Suprapubic skin (tissue), 4 donors: Measurements from ENCODE around the gene PPP1R12B. TPM values are rescaled to one million over a fixed set of nuclear protein-coding genes. Genes with fewer than 3 reads are reported as not detected.
"Not testable (repeated sequence)": the region's sequence is repeated elsewhere in the genome, so short reads cannot be mapped to it uniquely, and the experiment has no call there.

ENCODE experiments used
- DNase-seq, 2 donors: peaks; one replicate each; pipeline ENCODE4 v3.0.0-alpha.2; 2019; ENCODE audit warnings: low spot score in 2 of 2
- H3K27ac ChIP-seq: fragments of 200-600 bp; sonication (generic); one replicate; pipeline ENCODE4 v1.5.1; 2019
- H3K27me3 ChIP-seq: fragments of 200-600 bp; sonication (generic); one replicate; pipeline ENCODE4 v1.5.1; 2019
- H3K36me3 ChIP-seq: fragments of 200-600 bp; sonication (generic); one replicate; pipeline ENCODE4 v1.5.1; 2019
- H3K4me1 ChIP-seq: fragments of 200-600 bp; sonication (generic); one replicate; pipeline ENCODE4 v1.5.1; 2019
- H3K4me3 ChIP-seq: fragments of 200-600 bp; sonication (generic); one replicate; pipeline ENCODE4 v1.5.1; 2019; ENCODE audit warnings: mild to moderate bottlenecking
- H3K9me3 ChIP-seq: fragments of 200-600 bp; sonication (generic); one replicate; pipeline ENCODE4 v1.5.1; 2019
- EP300 ChIP-seq: sonication (generic); formaldehyde crosslinking; IDR thresholded peaks from one replicate; pipeline ENCODE4 v1.6.1; 2017; ENCODE audit warnings: antibody characterized with exemption
- POLR2A ChIP-seq, 2 donors: fragments of 450-650 bp; IDR thresholded peaks; one replicate each; pipeline ENCODE4 v1.6.1; 2017; ENCODE audit warnings: antibody characterized with exemption in 2 of 2, mild to moderate bottlenecking in 2 of 2, moderate library complexity in 2 of 2
- POLR2AphosphoS5 ChIP-seq, 3 donors: sonication (generic); formaldehyde crosslinking; IDR thresholded peaks; one replicate each; pipeline ENCODE4 v1.6.1; 2017; ENCODE audit warnings: antibody characterized with exemption in 3 of 3
- WGBS: methylation state at CpG from one replicate; pipeline ENCODE4 v1.1.5; 2018; 5-methylcytosine and 5-hydroxymethylcytosine counted together
- total RNA-seq, 4 donors: library from RNA; depleted of rRNA; stranded (reverse); fragments of >200 nt; gene quantifications; one replicate each; pipeline ENCODE4 v1.1.0, GENCODE V29; 2016
- TF ChIP-seq, protein P1 (sequence below), 2 donors: fragments of 200-600 bp in 1 of 2; fragments of 450-650 bp in 1 of 2; sonication (generic) in 1 of 2; IDR thresholded peaks; one replicate each; pipeline ENCODE4 v1.5.1; 2016 to 2019; ENCODE audit warnings: antibody characterized with exemption in 2 of 2, mild to moderate bottlenecking in 1 of 2, moderate library complexity in 1 of 2

Gene PPP1R12B
- total RNA-seq, 4 donors from 2014 or later, result 28.4 to 90.7 (median 30.8) TPM

- no peak for DNase-seq
- Histone ChIP-seq H3K27ac (no peak overlapping the region), H3K4me3 (no peak overlapping the region), H3K4me1 (no peaks in the 10 kb centered on the region), H3K9me3 (no peaks in the 10 kb centered on the region), H3K36me3 (peaks cover 51% of the 10 kb centered on the region), H3K27me3 (no peaks in the 10 kb centered on the region)
- TF ChIP-seq POLR2AphosphoS5 (IDR thresholded peaks at IDR 0.05), result no peak
- no peak for TF ChIP-seq EP300
- TF ChIP-seq, protein P1, sequence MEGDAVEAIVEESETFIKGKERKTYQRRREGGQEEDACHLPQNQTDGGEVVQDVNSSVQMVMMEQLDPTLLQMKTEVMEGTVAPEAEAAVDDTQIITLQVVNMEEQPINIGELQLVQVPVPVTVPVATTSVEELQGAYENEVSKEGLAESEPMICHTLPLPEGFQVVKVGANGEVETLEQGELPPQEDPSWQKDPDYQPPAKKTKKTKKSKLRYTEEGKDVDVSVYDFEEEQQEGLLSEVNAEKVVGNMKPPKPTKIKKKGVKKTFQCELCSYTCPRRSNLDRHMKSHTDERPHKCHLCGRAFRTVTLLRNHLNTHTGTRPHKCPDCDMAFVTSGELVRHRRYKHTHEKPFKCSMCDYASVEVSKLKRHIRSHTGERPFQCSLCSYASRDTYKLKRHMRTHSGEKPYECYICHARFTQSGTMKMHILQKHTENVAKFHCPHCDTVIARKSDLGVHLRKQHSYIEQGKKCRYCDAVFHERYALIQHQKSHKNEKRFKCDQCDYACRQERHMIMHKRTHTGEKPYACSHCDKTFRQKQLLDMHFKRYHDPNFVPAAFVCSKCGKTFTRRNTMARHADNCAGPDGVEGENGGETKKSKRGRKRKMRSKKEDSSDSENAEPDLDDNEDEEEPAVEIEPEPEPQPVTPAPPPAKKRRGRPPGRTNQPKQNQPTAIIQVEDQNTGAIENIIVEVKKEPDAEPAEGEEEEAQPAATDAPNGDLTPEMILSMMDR (IDR thresholded peaks at IDR 0.05), result no peak
- no peak for TF ChIP-seq POLR2A (IDR thresholded peaks at IDR 0.05)
- 91% methylated on average over 3 of the region's 3 CpGs for WGBS
Measured at GRCh38 chr1:202433155-202434043, 84.9 kb downstream of the PPP1R12B start.

- Histone ChIP-seq H3K36me3 (peaks cover 58% of the 10 kb centered on the region), H3K27ac (no peak overlapping the region), H3K4me1 (no peaks in the 10 kb centered on the region), H3K9me3 (no peaks in the 10 kb centered on the region), H3K27me3 (no peaks in the 10 kb centered on the region), H3K4me3 (no peak overlapping the region)
- TF ChIP-seq, protein P1 (IDR thresholded peaks at IDR 0.05), result no peak
- no peak for TF ChIP-seq EP300
- no peak for TF ChIP-seq POLR2AphosphoS5 (IDR thresholded peaks at IDR 0.05)
- no peak for TF ChIP-seq POLR2A (IDR thresholded peaks at IDR 0.05)
- DNase-seq, result no peak
Measured at GRCh38 chr1:202434059-202434458, 85.6 kb downstream of the PPP1R12B start.

DNA sequence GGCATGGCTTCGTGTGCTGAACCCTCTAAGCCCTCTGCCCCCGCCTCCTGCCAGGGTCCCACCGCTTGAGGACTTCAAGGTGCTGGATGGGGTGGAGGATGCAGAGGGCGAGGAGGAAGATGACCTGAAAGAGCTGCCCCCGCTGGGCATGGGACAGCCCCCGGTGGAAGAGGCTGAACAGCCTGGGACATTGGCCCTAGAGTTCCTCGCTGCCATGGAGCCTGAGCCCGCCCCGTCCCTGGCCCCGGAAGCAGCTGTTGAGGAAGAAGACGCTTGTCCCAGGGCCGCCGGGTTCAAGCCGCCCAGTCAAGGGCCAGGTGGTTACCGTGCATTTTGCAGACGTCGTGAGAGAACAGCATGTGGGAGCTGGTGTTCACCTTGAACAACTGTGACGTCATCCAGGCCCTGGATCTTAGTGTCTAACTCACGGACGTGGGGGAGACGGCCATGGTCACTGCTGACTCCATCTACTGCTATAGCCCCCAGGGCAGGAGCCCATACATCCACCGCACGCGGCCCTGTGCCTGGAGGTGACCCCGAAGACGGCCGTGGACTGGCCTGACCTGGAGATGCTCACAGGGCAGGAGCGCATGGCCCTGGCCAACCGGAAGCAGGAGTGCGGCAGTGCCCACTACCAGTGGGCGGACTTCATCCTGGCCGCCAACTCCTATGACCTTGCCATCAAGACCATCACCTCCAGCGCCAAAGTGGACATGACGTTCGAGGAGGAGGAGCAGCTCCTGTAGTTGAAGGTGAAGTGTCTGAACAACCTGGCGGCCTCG, 90.1 kb downstream of the PPP1R12B start:
- Histone ChIP-seq H3K4me3 (no peak overlapping the region), H3K36me3 (peaks cover 56% of the 10 kb centered on the region), H3K27me3 (no peaks in the 10 kb centered on the region), H3K9me3 (no peaks in the 10 kb centered on the region), H3K4me1 (no peaks in the 10 kb centered on the region), H3K27ac (no peak overlapping the region)
- WGBS, result 97% methylated on average over 21 of the region's 37 CpGs
- TF ChIP-seq, protein P1 (IDR thresholded peaks at IDR 0.05), result no peak
- TF ChIP-seq POLR2A (IDR thresholded peaks at IDR 0.05) (no peak), EP300 (no peak), POLR2AphosphoS5 (IDR thresholded peaks at IDR 0.05) (no peak)
- DNase-seq, result peak in 1 of 2 donors; percentile 51

DNA sequence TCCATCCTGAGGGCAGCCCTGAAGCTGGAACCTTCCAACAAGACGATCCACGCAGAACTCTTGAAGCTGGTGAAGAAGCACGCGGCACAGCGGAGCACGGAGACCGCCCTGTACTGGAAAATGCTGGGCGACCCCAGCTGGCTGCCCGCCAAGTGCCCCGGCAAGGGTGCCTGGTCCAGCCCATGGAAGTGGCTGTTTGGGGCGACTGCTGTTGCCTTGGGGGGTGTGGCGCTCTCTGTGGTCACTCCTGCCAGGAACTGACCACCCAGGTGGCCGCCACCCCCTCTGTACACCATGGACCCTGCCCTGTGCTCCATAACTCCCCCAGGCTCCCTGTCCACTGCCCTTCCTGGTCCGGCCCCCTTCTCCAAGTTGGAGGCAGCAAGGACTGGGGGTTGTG, 90.8 kb downstream of the PPP1R12B start:
- peaks cover 53% of the 10 kb centered on the region for H3K36me3 ChIP-seq
- H3K9me3 ChIP-seq, result no peaks in the 10 kb centered on the region
- H3K27me3 ChIP-seq, result no peaks in the 10 kb centered on the region
- DNase-seq, result peak in 1 of 2 donors; percentile 56
- TF ChIP-seq POLR2AphosphoS5 (IDR thresholded peaks at IDR 0.05) (no peak), POLR2A (IDR thresholded peaks at IDR 0.05) (no peak), EP300 (no peak)
- TF ChIP-seq, protein P1 (IDR thresholded peaks at IDR 0.05), result no peak
- WGBS, result 92% methylated on average over 2 of the region's 14 CpGs
- no peak overlapping the region for H3K27ac ChIP-seq
- no peaks in the 10 kb centered on the region for H3K4me1 ChIP-seq
- no peak overlapping the region for H3K4me3 ChIP-seq

DNA sequence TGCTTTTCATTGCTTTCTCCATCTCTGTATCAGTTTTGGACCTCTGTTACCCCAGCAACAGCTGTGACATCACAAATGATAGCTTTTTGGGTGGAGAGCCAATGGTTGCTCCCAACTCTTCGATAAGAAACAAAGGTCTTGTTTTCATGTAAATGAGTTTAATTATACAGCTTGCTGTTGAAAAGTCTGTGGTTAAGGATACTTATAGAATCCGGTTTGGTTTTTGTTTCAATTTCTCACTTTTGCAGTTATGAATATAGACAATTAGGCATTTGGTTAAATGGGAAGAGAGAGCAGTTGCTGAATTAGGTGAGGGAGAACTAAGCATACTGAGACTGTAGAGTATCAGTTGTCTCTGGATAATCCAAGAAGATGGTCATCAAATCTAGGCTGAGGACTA, 99.6 kb downstream of the PPP1R12B start:
- not testable (repeated sequence) for H3K4me3 ChIP-seq, DNase-seq, H3K4me1 ChIP-seq, H3K9me3 ChIP-seq, H3K27me3 ChIP-seq, H3K27ac ChIP-seq
- 92% methylated on average over 2 of the region's 2 CpGs for WGBS
- H3K36me3 ChIP-seq, result peaks cover 27% of the 10 kb centered on the region

DNA sequence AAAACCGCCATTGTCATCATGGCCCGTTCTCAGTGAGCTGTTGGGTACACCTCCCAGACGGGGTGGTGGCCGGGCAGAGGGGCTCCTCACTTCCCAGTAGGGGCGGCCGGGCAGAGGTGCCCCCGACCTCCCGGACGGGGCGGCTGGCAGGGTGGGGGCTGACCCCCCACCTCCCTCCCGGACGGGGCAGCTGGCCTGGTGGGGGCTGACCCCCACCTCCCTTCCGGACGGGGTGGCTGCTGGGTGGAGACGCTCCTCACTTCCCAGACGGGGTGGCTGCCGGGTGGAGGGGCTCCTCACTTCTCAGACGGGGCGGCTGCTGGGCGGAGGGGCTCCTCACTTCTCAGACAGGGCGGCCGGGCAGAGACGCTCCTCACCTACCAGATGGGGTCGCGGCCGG, 103.1 kb downstream of the PPP1R12B start:
- 100% methylated on average over 5 of the region's 26 CpGs for WGBS
- not testable (repeated sequence) for H3K4me3 ChIP-seq, H3K27me3 ChIP-seq, H3K4me1 ChIP-seq, DNase-seq, H3K27ac ChIP-seq, H3K9me3 ChIP-seq
- peaks cover 17% of the 10 kb centered on the region for H3K36me3 ChIP-seq
